HG02852 (cell line): ENCODE results near the gene HIGD1C.
"Not testable (repeated sequence)": the region's sequence is repeated elsewhere in the genome, so short reads cannot be mapped to it uniquely, and the experiment has no call there.

Source experiments
- ATAC-seq: cut with Tn5 transposase; IDR thresholded peaks from one replicate; pipeline ENCODE4 v1.9.1; 2021; ENCODE audit warnings: mild to moderate bottlenecking, moderate library complexity; ENCODE audit not compliant: unreplicated experiment

Gene HIGD1C

GRCh38 chr12:51013441-51013840, 61.1 kb downstream of the HIGD1C start:
- no peak for ATAC-seq

GRCh38 chr12:51014467-51014866, 62.1 kb downstream of the HIGD1C start:
- ATAC-seq, result not testable (repeated sequence)

DNA sequence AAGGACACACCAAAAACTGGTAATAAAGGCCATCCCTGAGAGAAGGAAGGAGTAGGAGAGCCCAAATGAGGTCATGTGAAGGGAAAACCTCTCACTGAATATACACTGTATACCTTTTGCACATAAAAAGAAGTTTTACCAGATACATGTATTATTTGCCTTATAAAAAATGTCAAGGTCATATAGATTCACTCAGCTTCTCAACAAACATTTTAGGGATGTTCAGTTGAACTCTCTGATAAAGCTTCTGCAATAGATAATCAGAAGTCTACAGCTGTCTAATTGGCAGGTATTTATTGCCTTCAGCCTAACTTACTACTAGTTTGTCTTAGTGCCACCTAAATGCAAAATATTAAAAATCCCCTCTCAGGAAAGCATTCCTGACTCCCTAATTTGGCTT, 65.1 kb downstream of the HIGD1C start:
- ATAC-seq, result no peak

DNA sequence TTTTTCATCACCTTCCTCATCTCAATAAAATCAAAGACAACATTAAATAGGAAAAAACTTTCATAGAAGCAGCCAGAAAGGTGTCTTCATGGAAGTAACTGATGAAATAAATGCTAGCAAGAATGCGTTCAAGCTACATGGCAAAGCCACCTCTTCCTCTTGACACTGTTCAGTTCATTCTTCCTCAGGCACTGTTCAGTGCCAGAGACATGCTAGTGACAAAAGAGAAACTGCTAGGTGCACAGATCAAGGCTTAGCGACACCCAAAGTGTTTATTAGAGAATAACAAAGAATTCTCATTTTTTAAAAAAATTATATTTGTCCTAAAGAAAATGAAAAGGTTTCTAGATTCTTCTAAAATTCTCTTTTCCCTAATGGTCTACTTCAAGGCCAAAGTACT, 66.6 kb downstream of the HIGD1C start:
- no peak for ATAC-seq

GRCh38 chr12:51019927-51020326, 67.6 kb downstream of the HIGD1C start:
- no peak for ATAC-seq
